Adipose tissue (tissue), 3 donors: ENCODE data around the gene HBP1. TPM values are rescaled to one million over a fixed set of nuclear protein-coding genes. Genes with fewer than 3 reads are reported as not detected.
"Not testable (repeated sequence)": the region's sequence is repeated elsewhere in the genome, so short reads cannot be mapped to it uniquely, and the experiment has no call there.

Experiments
- H3K27ac ChIP-seq: one replicate; pipeline ENCODE4 v1.5.1; 2013; ENCODE audit warnings: low read depth, low read length
- WGBS, 3 donors: extraction: QIAGEN DNeasy Blood & Tissue Kit; methylation state at CpG; one replicate each; pipeline ENCODE4 v1.1.7; 2013; 5-methylcytosine and 5-hydroxymethylcytosine counted together
- polyA plus RNA-seq, 3 donors: library from polyadenylated mRNA; stranded (reverse); fragments of 200-250 nt; gene quantifications; one replicate each; pipeline ENCODE4 v1.2.3, GENCODE V29; 2013
- donor health status: healthy with polysubstance abuse.
- donor health status: Bipolar disorder and iron deficiency.
- donor health status: healthy.

HBP1 gene, protein sequence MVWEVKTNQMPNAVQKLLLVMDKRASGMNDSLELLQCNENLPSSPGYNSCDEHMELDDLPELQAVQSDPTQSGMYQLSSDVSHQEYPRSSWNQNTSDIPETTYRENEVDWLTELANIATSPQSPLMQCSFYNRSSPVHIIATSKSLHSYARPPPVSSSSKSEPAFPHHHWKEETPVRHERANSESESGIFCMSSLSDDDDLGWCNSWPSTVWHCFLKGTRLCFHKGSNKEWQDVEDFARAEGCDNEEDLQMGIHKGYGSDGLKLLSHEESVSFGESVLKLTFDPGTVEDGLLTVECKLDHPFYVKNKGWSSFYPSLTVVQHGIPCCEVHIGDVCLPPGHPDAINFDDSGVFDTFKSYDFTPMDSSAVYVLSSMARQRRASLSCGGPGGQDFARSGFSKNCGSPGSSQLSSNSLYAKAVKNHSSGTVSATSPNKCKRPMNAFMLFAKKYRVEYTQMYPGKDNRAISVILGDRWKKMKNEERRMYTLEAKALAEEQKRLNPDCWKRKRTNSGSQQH
- polyA plus RNA-seq: 10 to 100 TPM; 25.3 to 65.2 (median 42.7) TPM

DNA sequence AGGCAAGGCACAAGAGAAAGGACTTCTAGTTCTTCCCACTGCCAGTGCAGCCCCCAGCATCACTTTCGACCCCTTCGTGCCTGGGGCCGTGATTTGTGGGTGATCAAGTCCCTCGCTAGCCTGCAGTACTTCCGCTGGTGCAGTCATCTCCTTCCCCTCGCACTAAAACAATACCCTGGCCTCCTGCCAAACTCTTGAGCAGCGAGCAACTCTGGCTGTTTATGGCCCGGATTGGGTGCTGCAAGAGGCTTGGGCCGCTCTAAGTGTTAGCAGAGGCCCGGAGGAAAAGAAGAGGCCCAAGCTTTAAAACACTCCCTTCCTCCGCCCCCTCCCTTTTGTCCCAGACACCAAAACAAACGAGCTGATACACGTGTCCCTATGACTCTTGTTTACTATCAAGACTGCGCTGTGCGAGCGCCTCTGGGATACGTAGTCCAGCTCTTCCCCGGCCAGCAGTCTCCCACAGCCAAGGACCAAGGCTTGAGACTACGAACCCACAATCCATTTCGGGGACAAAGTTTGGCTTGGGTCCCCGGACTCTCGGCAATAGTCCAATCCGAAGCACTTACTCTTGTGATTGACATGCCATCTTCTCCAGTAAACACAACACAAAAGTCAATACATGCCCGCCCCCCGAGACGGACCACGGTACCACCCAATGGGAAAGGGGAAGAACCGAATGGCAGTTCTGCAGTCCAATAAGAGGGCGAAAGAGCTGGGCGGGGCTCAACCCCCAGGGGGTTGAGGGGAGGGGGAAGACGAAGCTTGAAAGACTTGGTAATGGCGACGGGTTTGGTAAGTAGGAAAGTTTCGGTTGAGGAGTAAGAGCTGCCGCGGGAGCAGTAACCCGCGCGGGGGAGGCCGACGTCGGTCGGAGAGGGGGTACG lies at the start of gene HBP1:
HBP1 (plus strand) TSS at position 771 of the 887 bp plus-strand sequence. CDS start 10,891 bp downstream, outside the sequence.
- WGBS, 3 donors: 0% methylated on average over 44 of the region's 44 CpGs

GRCh38 chr7:107119376-107120105 lies 49.3 kb upstream of the HBP1 start:
- 82 to 89% (median 86%) methylated on average over 6 of the region's 6 CpGs for WGBS, 3 donors
- no peak overlapping the region for H3K27ac ChIP-seq

More for the DNA sequence above, at the start of gene HBP1:
- peak within 1 kb of the TSS; percentile 23 for H3K27ac ChIP-seq

DNA sequence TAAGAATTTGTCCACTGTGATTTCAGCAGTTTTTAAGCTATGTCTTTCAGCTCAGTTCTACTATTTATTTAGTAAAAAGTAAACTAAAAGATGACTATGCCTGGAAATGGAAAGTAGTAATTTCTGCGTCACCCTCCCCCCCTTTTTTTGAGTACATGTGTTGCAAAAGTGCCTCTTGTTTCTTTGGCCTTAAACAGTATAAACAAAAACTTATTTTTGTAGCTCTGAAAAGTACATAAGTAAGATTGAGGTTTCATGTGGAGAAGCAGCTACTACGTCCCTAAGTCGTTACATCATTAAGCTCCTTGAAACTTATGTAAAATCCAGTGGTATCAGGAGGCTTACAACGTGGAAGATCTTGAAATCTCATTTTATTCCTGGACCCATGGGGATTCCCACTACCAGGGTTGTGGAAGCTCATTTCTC lies 46.3 kb upstream of the HBP1 start:
- WGBS, 3 donors: 30 to 48% (median 39%) methylated on average over 4 of the region's 4 CpGs

DNA sequence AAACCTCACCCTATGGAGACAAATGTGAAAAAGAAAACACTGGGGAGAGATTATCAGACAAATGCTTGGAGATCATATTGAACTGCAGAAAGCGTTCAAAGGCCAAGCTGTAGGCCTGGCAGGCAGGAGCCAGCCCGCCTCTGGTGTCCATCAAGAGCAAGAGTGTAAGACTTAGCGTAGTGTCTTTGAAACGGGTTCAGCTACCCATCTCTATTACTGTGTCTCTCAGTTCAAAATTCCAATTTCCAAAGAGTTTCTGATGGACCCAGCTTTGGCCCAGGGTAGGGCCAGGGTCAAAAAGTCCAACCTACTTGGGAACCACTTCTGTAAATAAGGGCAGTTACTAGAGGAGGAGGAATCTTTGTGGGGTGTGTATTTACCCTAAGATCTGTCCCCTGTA lies 45.4 kb upstream of the HBP1 start:
- no peak overlapping the region for H3K27ac ChIP-seq
- 91 to 95% (median 95%) methylated on average over 4 of the region's 4 CpGs for WGBS, 3 donors

More for the DNA sequence above, 46.3 kb upstream of the HBP1 start:
- H3K27ac ChIP-seq: no peak overlapping the region

DNA sequence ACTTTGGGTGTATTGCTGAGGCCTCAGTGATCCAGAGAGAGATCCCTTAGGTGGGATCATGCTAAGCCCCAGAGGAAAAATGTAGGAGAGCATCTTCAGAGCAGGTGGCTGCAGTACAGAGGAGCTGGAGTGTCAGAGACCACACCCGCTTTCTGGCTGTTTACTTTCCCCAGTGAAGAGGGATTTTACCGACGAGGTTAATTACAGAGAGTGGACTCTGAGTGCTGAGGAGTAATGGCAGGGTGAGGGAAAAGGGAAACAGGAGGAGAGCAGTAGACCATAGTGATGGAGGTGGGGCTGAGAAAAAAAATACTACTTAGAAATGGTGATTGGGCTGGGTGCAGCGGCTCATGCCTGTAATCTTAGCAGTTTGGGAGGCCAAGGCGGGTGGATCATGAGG lies 43.3 kb upstream of the HBP1 start:
- 73 to 82% (median 82%) methylated on average over 5 of the region's 5 CpGs for WGBS, 3 donors
- H3K27ac ChIP-seq: no peak overlapping the region

DNA sequence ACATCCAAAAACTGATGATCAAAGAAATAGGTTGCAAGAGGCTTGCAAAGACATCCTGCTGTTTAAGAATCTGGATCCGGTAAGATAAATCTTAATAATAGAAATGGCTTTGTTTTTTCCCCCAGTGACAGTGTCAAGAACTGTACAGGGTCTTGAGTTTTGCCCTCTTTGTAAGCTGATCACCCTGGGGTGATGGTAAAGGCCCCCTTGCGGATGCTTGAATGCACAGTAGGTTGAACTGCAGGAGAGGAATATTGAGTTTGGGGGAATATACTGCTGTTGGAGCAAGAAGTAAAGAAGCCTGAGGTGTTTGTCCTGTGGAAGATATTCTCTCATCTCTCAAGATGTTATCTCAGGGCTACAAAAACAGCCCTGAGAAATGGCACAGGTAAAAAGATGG lies 40.6 kb upstream of the HBP1 start:
- H3K27ac ChIP-seq: no peak overlapping the region
- 90 to 93% (median 92%) methylated on average over 2 of the region's 2 CpGs for WGBS, 3 donors

GRCh38 chr7:107128748-107129147 lies 40.1 kb upstream of the HBP1 start:
- no peak overlapping the region for H3K27ac ChIP-seq
- 89 to 95% (median 94%) methylated on average over 3 of the region's 3 CpGs for WGBS, 3 donors

DNA sequence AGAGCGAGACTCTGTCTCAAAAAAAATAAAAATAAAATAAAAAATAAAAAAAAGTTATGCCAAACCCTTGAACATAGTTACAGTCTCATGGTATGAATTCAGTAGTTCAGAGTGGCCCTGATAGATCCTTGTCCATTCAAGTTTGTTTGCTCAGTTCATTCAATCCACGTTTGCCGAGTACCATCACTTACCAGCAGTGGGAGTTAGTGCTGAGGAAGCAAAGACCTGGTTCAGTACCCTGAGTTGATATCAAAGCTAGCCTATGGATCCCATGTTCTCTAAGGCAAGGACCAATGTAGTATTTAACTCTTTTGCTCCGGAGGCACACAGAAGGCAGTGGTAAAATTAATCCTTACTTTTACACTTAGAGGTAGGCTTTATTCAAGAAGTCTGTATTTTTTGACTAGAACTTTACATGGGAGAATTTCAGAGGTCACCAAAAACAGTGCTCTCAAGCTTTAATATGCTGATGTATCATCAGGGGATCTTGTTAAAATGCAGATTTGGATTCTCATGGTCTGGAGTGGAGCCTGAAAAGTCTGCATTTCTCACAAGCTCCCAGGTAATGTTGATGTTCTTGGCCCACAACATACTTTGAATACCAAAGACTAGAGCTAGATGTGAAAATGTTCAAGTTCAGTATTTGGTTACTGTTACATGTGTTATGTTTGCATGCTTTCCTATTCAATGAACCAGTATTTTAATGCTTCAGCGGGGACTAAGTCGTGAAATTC lies 38.1 kb upstream of the HBP1 start:
- WGBS, 3 donors: 62 to 82% (median 79%) methylated on average over 6 of the region's 6 CpGs

DNA sequence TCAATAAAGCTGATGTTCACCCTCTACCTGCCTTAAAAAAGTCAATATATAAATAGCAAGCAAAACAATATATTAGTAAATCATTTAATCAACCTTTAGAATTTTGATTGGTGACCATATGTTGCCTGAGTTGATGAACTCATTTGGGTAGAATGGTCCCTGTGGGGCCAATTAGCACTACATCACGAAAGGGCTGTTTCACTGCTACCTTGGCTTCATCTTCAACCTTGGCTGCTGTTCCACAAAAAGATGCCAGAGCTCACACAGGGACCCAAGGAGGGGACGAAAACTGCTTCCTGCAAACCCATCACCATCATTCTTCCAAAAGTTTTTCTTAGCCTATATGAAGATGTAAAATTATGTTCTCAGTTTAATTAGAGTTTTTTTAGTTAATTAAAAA lies 35.4 kb upstream of the HBP1 start:
- no peak overlapping the region for H3K27ac ChIP-seq
- WGBS, 3 donors: 73 to 75% (median 74%) methylated on average over 2 of the region's 2 CpGs

More for the DNA sequence above, 38.1 kb upstream of the HBP1 start:
- H3K27ac ChIP-seq: no peak overlapping the region

DNA sequence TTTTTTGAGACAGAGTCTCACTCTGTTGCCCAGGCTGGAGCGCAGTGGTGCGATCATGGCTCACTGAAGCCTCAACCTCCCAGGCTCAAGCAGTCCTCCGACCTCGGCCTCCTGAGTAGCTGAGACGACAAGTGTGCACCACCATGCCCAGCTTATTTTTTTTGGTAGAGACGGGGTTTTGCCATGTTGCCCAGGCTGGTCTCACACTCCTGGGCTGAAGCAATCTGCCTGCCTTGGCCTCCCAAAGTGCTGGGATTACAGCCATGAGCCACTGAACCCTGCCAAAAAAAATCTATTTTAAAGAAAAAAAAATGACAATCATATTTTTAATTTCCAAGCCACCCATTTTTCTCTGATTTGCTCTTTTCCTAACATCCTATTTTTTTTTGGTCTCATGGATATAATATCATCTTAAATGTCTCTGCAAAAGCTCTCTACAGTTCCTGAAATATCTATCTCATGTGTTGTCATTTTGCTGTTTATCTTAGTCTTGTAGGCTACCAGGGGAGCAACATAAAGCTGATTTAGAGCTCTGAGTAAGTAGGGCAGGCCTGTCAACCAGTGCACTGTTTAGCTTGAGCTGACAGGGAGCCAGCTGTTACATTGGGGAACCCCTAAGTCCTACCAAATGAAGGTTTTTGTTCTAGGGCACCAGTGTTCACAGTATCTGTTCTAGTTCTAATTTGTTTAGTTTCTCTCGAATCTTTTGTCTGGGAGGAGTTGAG lies 29.9 kb upstream of the HBP1 start:
- no peak overlapping the region for H3K27ac ChIP-seq
- 81 to 90% (median 89%) methylated on average over 7 of the region's 7 CpGs for WGBS, 3 donors

GRCh38 chr7:107143875-107144274 lies 24.9 kb upstream of the HBP1 start:
- WGBS, 3 donors: 90 to 94% (median 91%) methylated on average over 5 of the region's 5 CpGs
- not testable (repeated sequence) for H3K27ac ChIP-seq

GRCh38 chr7:107145067-107145838 lies 23.6 kb upstream of the HBP1 start:
- no peak overlapping the region for H3K27ac ChIP-seq
- WGBS, 3 donors: 79 to 92% (median 91%) methylated on average over 4 of the region's 4 CpGs

- 26 to 32% (median 27%) methylated on average over 3 of the region's 3 CpGs for whole genome bisulfite sequencing, 3 donors
- H3K27ac ChIP-seq: no peak overlapping the region
Measured at GRCh38 chr7:107147464-107148393, 21.1 kb upstream of the HBP1 start.

GRCh38 chr7:107148721-107149120 lies 20.1 kb upstream of the HBP1 start:
- WGBS, 3 donors: 90 to 93% (median 92%) methylated on average over 2 of the region's 2 CpGs
- no peak overlapping the region for H3K27ac ChIP-seq

- WGBS, 3 donors: 94 to 98% (median 98%) methylated on average over 1 of the region's 1 CpG
Measured at GRCh38 chr7:107149863-107150262, 18.9 kb upstream of the HBP1 start.

More at GRCh38 chr7:107149863-107150262, 18.9 kb upstream of the HBP1 start:
- no peak overlapping the region for H3K27ac ChIP-seq
